ENCODE results near the gene ZNF563.
"Not testable (repeated sequence)": the region's sequence is repeated elsewhere in the genome, so short reads cannot be mapped to it uniquely, and the experiment has no call there.

The ZNF563 gene

GRCh38 chr19:12333162-12334159, at the start of gene ZNF563:
Gene ZNF563, minus strand, starts transcription at chr19:12333633. Its CDS starts 151 bp downstream, at chr19:12333482.
- peak; percentile 97 for DNase-seq (ENCODE audit: low read depth)

DNA sequence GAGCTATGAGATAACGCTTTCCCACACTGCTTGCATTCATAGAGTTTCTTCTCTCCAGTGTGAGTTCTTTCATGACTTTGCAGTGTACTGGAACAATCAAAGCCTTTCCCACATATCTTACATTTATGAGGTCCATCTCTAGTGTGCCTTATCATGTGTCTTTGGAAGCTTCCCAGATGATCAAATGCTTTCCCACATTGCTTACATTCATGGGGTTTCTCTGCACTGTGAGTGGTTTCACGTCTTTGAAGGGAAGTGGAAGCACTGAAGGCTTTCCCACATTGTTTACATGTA, 47.0 kb upstream of the ZNF563 start:
- DNase-seq (ENCODE audit: low read depth): no peak

GRCh38 chr19:12379732-12380443, 46.5 kb upstream of the ZNF563 start:
- no peak for DNase-seq (ENCODE audit: low read depth)

- no peak for DNase-seq (ENCODE audit: low read depth)
Measured at GRCh38 chr19:12374026-12374425, 40.6 kb upstream of the ZNF563 start.

DNA sequence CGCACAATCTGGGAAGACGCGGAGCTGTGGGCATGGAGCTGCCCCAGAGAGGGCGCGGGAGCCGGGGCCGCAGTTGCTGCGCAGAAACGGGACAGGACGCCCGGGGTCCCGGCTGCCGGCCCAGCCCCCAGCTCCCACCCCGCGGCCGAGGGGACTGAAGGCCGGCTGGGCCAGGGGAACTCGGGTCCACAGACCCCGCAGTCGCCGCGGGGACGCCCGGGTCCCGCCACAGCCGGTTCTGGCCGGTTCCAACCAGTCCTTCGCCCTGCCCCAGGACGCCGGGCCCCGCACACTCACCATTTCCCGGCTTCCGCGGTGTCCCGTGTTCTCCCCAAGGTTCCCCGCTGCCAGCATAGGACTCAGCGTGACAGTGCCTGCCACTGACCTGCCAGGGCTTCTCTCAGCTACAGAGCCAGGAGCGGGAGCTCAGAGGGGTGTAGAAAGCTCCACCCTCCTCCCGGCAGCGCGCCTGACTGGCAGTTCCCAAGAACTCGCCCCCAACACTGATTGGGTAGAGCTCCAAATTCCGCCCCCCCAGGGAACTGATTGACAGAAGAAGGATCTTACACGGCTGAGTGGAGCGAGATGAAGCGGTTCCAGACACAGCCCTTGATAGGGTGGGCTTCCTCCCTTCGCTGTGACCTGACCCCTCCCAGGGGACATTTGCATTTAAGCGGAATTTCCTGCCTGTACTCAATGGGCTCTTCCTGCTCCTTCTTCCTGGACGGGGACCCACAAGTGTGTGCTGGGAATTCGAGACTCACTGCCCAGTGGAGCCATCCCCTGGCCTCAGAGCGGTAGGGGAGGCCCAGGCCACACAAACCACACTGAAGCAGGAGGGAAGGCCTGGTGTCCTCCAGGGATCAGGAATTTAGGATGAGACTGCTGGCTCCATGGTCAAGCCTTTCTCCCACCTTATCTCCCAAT, 32.1 kb upstream of the ZNF563 start, which contains the start of gene ZNF442:
ZNF442 (minus strand) TSS at position 448 of the 927 bp plus-strand sequence. CDS start 2,052 bp downstream, outside the sequence.
- peak; percentile 73 for DNase-seq (ENCODE audit: low read depth)

DNA sequence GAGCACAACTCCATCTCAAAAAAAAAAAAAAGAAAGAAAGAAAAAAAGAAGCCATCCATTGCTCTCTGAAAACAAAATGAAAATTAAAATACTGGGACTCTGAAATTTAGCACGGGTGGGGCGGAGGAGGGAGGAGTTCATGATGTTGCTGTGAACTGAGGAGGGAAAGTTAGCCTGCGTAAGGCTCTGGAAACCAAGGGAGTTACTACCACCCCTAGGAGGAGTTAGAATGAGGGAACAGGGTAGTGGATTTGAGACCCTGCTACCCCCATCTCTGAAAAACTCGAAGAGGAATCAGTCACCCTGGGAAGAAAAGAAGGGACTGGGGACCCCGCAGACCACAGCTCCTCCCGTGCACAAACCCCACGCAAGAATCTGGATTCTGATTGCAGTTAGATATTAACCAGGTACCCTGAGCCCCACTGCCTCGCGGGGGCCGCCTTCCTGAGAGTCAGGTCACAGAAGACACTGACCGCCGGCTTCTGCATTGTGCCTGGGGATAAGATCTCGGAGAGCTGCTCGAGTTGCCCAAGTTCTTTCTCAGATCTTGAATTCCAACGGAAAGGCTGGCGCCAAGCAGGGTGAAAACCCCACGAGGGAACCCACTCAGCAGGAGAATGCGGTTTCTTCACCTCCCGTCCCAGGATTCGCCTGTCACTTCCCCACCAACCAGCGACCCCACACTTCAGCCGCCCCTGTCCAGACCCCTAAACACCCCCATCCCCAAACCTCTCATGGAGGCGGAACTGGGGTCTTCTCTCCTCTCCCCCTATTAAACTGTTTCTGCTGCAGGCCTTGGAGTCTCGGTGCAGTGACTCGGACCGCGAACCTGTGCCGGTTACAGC, 31.2 kb upstream of the ZNF563 start:
- peak; percentile 0 for DNase-seq (ENCODE audit: low read depth)

- not testable (repeated sequence) for DNase-seq (ENCODE audit: low read depth)
Measured at GRCh38 chr19:12362236-12362635, 28.8 kb upstream of the ZNF563 start.

DNA sequence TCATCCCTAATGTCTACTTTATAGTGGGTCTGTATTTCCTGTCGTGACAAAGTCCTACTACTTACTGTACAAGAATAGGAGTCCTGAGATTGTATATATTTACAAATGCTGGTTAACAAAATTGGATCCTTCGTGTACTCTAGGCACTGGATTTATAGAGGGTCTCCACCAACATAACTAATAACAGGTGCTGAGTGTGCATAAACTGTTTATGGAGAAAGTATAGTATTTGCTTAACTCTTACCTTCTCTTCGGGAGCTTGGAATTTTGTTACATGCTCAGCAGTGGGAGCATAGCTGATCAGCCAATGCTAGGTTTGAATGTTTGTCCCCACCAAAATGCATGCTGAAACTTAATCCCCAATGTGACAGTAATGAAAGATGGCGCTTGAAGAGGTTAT, 19.9 kb upstream of the ZNF563 start:
- no peak for DNase-seq (ENCODE audit: low read depth)

- no peak for DNase-seq (ENCODE audit: low read depth)
Measured at GRCh38 chr19:12350890-12351197, 17.4 kb upstream of the ZNF563 start.

DNA sequence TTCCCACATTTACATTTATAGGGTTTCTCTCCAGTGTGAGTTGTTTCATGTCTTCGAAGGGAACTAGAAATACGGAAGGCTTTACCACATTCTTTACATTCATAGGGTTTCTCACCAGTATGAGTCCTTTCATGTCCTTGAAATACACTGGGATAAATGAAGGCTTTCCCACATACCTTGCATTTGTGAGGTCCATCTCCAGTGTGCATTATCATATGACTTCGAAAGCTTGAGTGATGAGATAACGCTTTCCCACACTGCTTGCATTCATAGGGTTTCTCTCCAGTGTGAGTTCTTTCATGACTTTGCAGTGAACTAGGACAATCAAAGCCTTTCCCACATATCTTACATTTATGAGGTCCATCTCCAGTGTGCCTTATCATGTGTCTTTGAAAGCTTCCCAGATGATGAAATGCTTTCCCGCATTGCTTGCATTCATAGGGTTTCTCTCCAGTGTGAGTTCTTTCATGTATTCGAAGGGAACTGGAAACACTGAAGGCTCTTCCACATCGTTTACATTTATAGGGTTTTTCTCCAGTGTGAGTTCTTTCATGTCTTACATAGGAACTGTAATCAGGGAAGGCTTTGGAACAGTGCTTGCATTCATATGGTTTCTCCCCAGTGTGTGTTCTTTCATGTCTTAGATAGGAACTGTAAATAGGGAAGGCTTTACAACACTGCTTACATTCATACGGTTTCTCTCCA, 16.9 kb upstream of the ZNF563 start:
- no peak for DNase-seq (ENCODE audit: low read depth)

GRCh38 chr19:12346896-12347295, 13.5 kb upstream of the ZNF563 start:
- DNase-seq (ENCODE audit: low read depth): peak; percentile 2

- no peak for DNase-seq (ENCODE audit: low read depth)
Measured at GRCh38 chr19:12345197-12345596, 11.8 kb upstream of the ZNF563 start.

GRCh38 chr19:12331211-12331941, 2.1 kb downstream of the ZNF563 start:
- DNase-seq (ENCODE audit: low read depth): peak; percentile 11

GRCh38 chr19:12330340-12330739, 3.1 kb downstream of the ZNF563 start:
- no peak for DNase-seq (ENCODE audit: low read depth)

DNA sequence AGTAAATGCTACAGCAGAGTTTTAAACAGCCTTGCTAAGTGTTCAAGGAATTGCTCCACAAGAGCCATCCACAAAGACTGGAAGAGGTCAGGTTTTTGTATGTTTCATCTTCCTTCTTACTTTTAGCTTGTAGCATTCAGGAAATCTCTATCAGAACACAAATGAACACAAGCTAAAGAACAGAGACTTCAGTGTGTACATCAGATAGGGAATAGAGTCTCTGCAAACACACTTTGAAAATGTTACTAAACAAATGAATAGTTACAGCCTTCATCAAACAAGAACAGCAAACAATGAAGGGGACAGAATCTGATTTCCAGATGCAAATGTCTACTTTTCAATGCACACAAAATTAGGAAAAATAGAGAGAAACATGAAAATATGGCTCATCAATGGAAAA, 7.7 kb downstream of the ZNF563 start:
- no peak for DNase-seq (ENCODE audit: low read depth)

DNA sequence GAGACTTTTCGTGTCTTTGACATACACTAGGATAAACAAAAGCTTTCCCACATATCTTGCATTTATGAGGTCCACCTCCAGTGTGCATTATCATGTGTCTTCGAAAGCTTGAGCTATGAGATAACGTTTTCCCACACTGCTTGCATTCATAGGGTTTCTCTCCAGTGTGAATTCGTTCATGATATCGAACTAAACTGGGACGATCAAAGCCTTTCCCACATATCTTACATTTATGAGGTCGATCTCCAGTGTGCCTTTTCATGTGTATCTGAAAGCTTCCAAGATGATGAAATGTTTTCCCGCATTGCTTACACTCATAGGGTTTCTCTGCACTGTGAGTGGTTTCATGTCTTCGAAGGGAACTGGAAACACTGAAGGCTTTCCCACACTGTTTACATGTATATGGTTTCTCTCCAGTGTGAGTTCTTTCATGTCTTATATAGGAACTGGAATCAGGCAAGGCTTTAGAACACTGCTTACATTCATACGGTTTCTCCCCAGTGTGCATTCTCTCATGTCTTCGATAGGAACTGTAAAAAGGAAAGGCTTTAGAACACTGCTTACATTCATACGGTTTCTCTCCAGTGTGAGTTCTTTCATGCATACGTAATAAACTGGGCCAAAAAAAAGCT, 14.5 kb downstream of the ZNF563 start:
- DNase-seq (ENCODE audit: low read depth): no peak

- DNase-seq (ENCODE audit: low read depth): no peak
Measured at GRCh38 chr19:12314553-12314952, 18.9 kb downstream of the ZNF563 start.

- not testable (repeated sequence) for DNase-seq (ENCODE audit: low read depth)
Measured at GRCh38 chr19:12308891-12309290, 24.5 kb downstream of the ZNF563 start.

DNA sequence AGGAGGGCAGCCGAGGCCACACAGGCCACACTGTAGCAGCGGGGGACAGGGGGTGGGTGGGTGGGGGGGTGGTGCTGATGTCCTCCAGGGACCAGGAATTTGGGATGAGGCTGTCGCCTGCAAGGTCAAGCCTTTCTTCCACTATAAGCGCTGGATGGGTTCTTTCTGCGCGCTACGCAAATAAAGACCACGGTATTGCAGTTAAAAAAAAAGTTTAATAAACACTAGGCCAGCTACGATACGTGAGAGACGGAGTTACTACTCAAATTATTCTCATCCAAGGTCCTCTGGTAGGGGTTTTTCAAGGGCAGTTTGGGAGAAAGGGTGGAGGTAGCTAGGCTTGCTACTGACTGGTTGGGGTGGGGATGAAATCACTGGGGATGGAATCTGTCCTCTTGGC, 38.2 kb downstream of the ZNF563 start:
- no peak for DNase-seq (ENCODE audit: low read depth)
